NCI-H1105 (cell line): ENCODE data around the gene CELA3A.

ENCODE experiments used
- DNase-seq: peaks from one replicate; lab custom pipeline; 2025; lab: John Stamatoyannopoulos, UW

The CELA3A gene

GRCh38 chr1:22050330-22050729 lies 48.9 kb downstream of the CELA3A start:
- no peak for DNase-seq

GRCh38 chr1:22051607-22052114 lies 50.2 kb downstream of the CELA3A start:
- DNase-seq = no peak

- DNase-seq = peak; percentile 96
Measured at GRCh38 chr1:22052115-22053016, 50.9 kb downstream of the CELA3A start, which contains the start of gene CDC42. Gene CDC42 (plus strand): TSS chr1:22052709. CDS start chr1:22078479, 25,770 bp downstream.

DNA sequence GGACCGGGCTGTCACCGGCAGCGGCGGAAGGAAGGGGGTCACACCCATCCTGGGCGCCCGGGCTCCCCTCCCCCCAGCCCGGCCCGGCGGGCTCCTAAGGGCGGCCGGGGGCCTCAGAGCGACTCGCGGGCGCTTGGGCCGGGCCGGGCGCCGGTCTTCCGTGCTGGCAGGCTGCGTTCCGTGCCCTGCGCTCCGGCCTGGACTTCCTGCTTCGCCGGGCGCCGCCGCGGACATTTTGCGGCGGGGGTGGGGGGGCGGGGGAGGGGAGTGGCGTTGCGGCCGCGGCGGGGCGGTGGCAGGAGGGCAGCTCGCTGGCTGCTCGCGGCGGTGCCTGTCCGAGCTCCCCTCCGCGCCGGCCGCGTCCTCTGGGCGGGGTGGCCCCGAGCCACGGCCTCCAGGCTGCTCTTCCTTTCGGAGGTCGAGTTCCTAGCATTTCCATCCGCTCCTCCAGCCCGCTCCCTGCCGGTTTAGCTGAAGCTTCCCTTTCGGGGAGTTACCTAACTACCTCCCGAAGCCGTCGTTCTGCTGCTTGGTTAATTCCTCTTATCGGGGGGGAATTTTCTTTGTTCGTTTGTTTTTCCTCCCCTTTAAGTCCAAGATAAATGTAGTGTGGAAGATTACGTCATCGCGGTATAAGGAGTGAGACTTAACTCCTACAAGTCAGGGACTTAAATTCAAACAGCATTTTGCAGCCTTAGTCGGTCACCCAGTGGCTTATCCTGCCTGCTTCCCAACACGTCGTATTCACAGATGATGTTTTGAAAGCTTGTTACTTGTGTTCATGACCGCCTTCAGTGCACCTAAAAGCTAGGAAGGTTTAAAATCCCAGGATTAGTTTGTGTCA lies 51.8 kb downstream of the CELA3A start:
- DNase-seq = peak; percentile 44

GRCh38 chr1:22053861-22054770 lies 52.7 kb downstream of the CELA3A start:
- no peak for DNase-seq

DNA sequence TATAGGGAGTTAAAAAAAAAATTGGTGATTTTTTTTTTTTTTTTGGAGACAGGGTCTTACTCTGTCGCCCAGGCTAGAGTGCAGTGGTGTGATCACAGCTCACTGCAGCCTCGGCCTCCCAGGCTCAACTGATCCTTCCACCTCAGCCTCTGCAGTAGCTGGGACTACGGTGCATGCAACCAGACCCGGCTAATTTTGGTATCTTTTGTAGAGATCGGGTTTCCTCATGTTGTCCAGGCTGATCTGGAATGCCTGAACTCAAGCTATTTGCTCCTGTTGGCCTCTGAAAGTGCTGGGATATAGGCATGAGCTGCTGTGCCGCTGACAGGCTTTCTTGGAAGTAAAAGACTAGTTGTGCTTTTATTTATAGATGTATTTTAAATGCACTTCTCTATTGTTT lies 54.0 kb downstream of the CELA3A start:
- no peak for DNase-seq

DNA sequence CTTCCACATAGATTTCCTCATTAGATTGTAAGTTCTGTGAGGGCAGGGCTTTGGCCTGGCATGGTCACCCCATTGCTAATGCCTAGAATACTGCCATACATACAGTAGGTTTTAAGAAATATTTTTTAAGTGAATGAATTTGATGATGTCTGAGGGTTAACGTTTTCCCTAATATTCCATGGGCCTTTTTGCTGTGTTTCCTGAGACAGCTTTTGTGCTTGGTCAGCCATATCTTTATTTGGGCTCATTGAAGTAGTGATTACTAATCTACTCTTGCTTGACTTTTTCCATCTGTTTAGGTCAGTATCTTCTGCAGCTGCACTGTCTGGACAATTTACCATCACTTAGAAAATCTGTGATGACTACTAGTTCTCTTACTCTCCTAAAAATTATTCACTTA lies 54.6 kb downstream of the CELA3A start:
- no peak for DNase-seq

DNA sequence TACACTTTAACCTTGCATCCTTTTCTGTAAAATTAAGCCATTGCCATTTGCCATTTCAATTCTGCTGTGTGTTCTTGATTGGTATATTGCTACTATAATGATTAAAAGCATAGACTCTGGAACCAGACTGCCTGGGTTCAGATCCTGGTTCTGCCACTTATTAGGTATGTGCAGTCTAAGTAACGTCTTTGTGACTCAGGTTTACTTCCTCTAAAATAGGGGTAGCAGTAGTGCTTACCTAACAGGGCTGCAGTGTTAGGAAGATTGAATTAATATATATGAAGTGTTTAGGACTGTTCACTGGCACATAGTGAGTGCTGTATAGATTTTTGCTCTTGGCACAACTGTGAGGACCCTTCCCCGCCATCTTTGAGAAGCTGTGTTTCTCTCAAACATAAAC lies 55.5 kb downstream of the CELA3A start:
- no peak for DNase-seq

- no peak for DNase-seq
Measured at GRCh38 chr1:22057861-22058260, 56.4 kb downstream of the CELA3A start.
